K562 (cell line): ENCODE data around the gene R3HDM1. TPM values are rescaled to one million over a fixed set of nuclear protein-coding genes. Genes with fewer than 3 reads are reported as not detected.

Experiments used
- CHCHD3 ChIP-seq: fragments of 250-450 bp; sonication (Bioruptor Pico); IDR thresholded peaks from 2 replicates; pipeline ENCODE4 v2.1.2; 2022; ENCODE audit warnings: mild to moderate bottlenecking
- DACH1 ChIP-seq: fragments of 450-650 bp; IDR thresholded peaks from 2 replicates; pipeline ENCODE4 v1.6.1; 2018; ENCODE audit not compliant: partially characterized antibody
- FOXK2 ChIP-seq, 2 experiments: fragments of 450-650 bp; IDR thresholded peaks in 1 of 2; conservative IDR thresholded peaks in 1 of 2; 2 replicates each; pipeline ENCODE4 v1.6.1; 2016; ENCODE audit warnings: low read depth in 2 of 2, mild to moderate bottlenecking in 1 of 2
- FOXM1 ChIP-seq, 2 experiments: fragments of 450-650 bp in 1 of 2; sonication (generic) in 1 of 2; formaldehyde crosslinking in 1 of 2; IDR thresholded peaks; 2 replicates each; pipeline versions ENCODE4 v1.6.1 to v1.9.0; 2017 to 2022; ENCODE audit warnings: low read depth in 2 of 2, mild to moderate bottlenecking in 2 of 2, missing genetic modification reagents in 1 of 2, moderate library complexity in 1 of 2
- GABPB1 ChIP-seq: sonication (generic); formaldehyde crosslinking; IDR thresholded peaks from 2 replicates; pipeline ENCODE4 v1.8.0; 2022; ENCODE audit warnings: mild to moderate bottlenecking, missing genetic modification reagents
- GTF2A2 ChIP-seq: IDR thresholded peaks from 2 replicates; pipeline ENCODE4 v1.6.1; 2016; ENCODE audit warnings: mild to moderate bottlenecking, missing genetic modification characterization, missing compliant biosample characterization
- IFI16 ChIP-seq: fragments of 250-450 bp; sonication (Bioruptor Pico); IDR thresholded peaks from 2 replicates; pipeline ENCODE4 v2.1.2; 2022; ENCODE audit warnings: mild to moderate bottlenecking, inconsistent platforms
- KAT7 ChIP-seq: sonication (generic); formaldehyde crosslinking; IDR thresholded peaks from 2 replicates; pipeline ENCODE4 v1.8.0; 2022; ENCODE audit warnings: missing genetic modification reagents, mild to moderate bottlenecking, borderline replicate concordance
- MAFG ChIP-seq: fragments of 450-650 bp; conservative IDR thresholded peaks from 2 replicates; pipeline ENCODE4 v1.6.1; 2016; ENCODE audit warnings: missing genetic modification characterization, missing compliant biosample characterization
- PURB ChIP-seq: sonication (generic); formaldehyde crosslinking; IDR thresholded peaks from 2 replicates; pipeline ENCODE4 v1.9.0; 2021; ENCODE audit warnings: low read depth, mild to moderate bottlenecking, missing genetic modification reagents
- ZC3H4 ChIP-seq: sonication (generic); formaldehyde crosslinking; IDR thresholded peaks from 2 replicates; pipeline ENCODE4 v1.9.0; 2021; ENCODE audit warnings: missing genetic modification reagents, borderline replicate concordance
- ZKSCAN1 ChIP-seq: fragments of 150-350 bp; IDR thresholded peaks from 2 replicates; pipeline ENCODE4 v1.6.1; 2016; ENCODE audit warnings: low read depth, low read length
- ZNF165 ChIP-seq: fragments of 250-450 bp; sonication (Bioruptor Pico); IDR thresholded peaks from 2 replicates; pipeline ENCODE4 v1.4.0; 2020; ENCODE audit warnings: borderline replicate concordance
- ZNF184 ChIP-seq: sonication (generic); formaldehyde crosslinking; IDR thresholded peaks from 2 replicates; pipeline ENCODE4 v1.5.0; 2020; ENCODE audit warnings: missing genetic modification reagents
- ZNF217 ChIP-seq: sonication (generic); formaldehyde crosslinking; IDR thresholded peaks from 2 replicates; pipeline ENCODE4 v1.8.0; 2022; ENCODE audit warnings: mild to moderate bottlenecking, missing genetic modification reagents
- ZNF274 ChIP-seq: IDR thresholded peaks from 2 replicates; pipeline ENCODE4 v1.6.1; 2011; ENCODE audit warnings: low read depth, mild to moderate bottlenecking, low read length, moderate library complexity, borderline replicate concordance
- ZNF431 ChIP-seq: sonication (generic); formaldehyde crosslinking; IDR thresholded peaks from 2 replicates; pipeline ENCODE4 v1.8.0; 2022; ENCODE audit warnings: mild to moderate bottlenecking, missing genetic modification reagents
- polyA plus RNA-seq, 8 experiments: library from polyadenylated mRNA; depleted of rRNA in 4 of 8; stranded (reverse) in 5 of 8; unstranded in 3 of 8; fragments of >200 nt; fragmentation: Nextera tagmentation in 2 of 8; fragmentation: Illumina TruSeq in 1 of 8; extraction: Ambion mirVana in 2 of 8; extraction: Trizol in 1 of 8; gene quantifications; 2 replicates each; pipeline versions ENCODE4 v1.2.1 to v1.2.3, GENCODE V29; 2011 to 2014; ENCODE audit warnings: inconsistent platforms in 1 of 8, missing spikeins in 1 of 8
- total RNA-seq, 7 experiments: library from RNA; depleted of rRNA in 6 of 7; stranded (reverse); fragments of >200 nt in 6 of 7; fragmentation: Illumina TruSeq in 2 of 7; extraction: Trizol in 2 of 7; gene quantifications; 2 replicates each; pipeline versions ENCODE4 v1.2.1 to v1.2.3, GENCODE V29; 2011 to 2021; ENCODE audit warnings: low replicate concordance in 1 of 7
- TF ChIP-seq, protein P1 (sequence below): fragments of 450-650 bp; formaldehyde crosslinking; IDR thresholded peaks from 2 replicates; pipeline ENCODE4 v1.4.0; 2020; ENCODE audit warnings: mild to moderate bottlenecking
- TF ChIP-seq, protein P2 (sequence below): IDR thresholded peaks from 3 replicates; pipeline ENCODE4 v1.6.1; 2011; ENCODE audit warnings: borderline replicate concordance, mild to moderate bottlenecking, moderate library complexity; ENCODE audit not compliant: insufficient read length; ENCODE audit errors: extremely low read depth
- TF ChIP-seq, protein P3 (sequence below): sonication (generic); formaldehyde crosslinking; IDR thresholded peaks from 2 replicates; pipeline ENCODE4 v1.8.0; 2022; ENCODE audit warnings: mild to moderate bottlenecking, missing genetic modification reagents
- TF ChIP-seq, protein P4 (sequence below): fragments of 450-650 bp; conservative IDR thresholded peaks from 2 replicates; pipeline ENCODE4 v1.6.1; 2016; ENCODE audit warnings: missing genetic modification characterization, low read depth, mild to moderate bottlenecking, missing compliant biosample characterization, moderate library complexity
- TF ChIP-seq, protein P5 (sequence below), 2 experiments: fragments of 450-650 bp; IDR thresholded peaks; 2 replicates each; pipeline ENCODE4 v1.6.1; 2016

R3HDM1 gene
- total and polyA plus RNA-seq, 9 of the 15 experiments (the other 6 are each of a cell fraction or from before 2014, with no cell fraction given) = 12.4 to 89.4 (median 31.0) TPM

DNA sequence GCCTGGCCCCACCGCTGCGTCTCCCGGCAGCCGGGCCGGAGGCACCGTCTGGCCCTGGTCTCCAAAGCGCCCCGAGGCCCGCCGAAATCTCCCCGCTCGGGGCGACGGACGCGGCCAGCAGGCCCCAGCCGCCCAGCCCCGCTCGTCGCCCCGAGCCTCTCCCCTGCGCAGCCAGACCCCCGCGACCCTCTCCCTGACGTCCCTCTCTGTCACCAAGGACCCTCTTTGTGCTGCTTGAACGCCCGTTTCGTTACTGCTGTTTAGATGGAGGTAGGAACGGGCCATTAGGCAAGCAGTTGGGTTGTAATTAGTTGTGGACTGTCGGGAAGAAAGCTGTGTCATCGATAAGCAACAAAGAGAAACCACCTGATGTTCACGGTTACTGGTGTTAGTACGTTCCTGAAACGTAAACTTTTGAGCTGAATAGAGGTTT lies 211.1 kb downstream of the R3HDM1 start (continued):
- TF ChIP-seq, protein P1, sequence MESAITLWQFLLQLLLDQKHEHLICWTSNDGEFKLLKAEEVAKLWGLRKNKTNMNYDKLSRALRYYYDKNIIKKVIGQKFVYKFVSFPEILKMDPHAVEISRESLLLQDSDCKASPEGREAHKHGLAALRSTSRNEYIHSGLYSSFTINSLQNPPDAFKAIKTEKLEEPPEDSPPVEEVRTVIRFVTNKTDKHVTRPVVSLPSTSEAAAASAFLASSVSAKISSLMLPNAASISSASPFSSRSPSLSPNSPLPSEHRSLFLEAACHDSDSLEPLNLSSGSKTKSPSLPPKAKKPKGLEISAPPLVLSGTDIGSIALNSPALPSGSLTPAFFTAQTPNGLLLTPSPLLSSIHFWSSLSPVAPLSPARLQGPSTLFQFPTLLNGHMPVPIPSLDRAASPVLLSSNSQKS (CRISPR knock-in tag) = no peak
- peak; percentile 86; the same call in 1 of the 2 replicates for TF ChIP-seq ZC3H4 (CRISPR knock-in tag)
- 0 out of 2 replicates have a peak, but pooled peaks have one; percentile 31 for TF ChIP-seq ZNF431 (CRISPR knock-in tag)
- no peak for TF ChIP-seq FOXM1 (IDR thresholded peaks at IDR 0.05; ENCODE audit: low read depth)
- 0 out of 2 replicates have a peak, but pooled peaks have one; percentile 19 for TF ChIP-seq FOXM1 (CRISPR knock-in tag; IDR thresholded peaks at IDR 0.05; ENCODE audit: low read depth)
- TF ChIP-seq, protein P2, sequence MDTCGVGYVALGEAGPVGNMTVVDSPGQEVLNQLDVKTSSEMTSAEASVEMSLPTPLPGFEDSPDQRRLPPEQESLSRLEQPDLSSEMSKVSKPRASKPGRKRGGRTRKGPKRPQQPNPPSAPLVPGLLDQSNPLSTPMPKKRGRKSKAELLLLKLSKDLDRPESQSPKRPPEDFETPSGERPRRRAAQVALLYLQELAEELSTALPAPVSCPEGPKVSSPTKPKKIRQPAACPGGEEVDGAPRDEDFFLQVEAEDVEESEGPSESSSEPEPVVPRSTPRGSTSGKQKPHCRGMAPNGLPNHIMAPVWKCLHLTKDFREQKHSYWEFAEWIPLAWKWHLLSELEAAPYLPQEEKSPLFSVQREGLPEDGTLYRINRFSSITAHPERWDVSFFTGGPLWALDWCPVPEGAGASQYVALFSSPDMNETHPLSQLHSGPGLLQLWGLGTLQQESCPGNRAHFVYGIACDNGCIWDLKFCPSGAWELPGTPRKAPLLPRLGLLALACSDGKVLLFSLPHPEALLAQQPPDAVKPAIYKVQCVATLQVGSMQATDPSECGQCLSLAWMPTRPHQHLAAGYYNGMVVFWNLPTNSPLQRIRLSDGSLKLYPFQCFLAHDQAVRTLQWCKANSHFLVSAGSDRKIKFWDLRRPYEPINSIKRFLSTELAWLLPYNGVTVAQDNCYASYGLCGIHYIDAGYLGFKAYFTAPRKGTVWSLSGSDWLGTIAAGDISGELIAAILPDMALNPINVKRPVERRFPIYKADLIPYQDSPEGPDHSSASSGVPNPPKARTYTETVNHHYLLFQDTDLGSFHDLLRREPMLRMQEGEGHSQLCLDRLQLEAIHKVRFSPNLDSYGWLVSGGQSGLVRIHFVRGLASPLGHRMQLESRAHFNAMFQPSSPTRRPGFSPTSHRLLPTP = no peak
- TF ChIP-seq MAFG (tag) = peak; percentile 76
- TF ChIP-seq ZNF184 = no peak
- peak in 1 of 2 experiments; percentile 60; a peak in 3 of 4 replicates for TF ChIP-seq FOXK2 (conservative IDR thresholded peaks at IDR 0.05 in 1 of 2, IDR thresholded peaks at IDR 0.05 in 1 of 2; ENCODE audit: low read depth in 2 of 2)
- TF ChIP-seq GABPB1 (CRISPR knock-in tag) = no peak
- TF ChIP-seq PURB (CRISPR knock-in tag) = no peak
- TF ChIP-seq ZNF274 = peak; percentile 44; the same call in 1 of the 2 replicates
- TF ChIP-seq KAT7 (CRISPR knock-in tag) = no peak
- TF ChIP-seq, protein P3, sequence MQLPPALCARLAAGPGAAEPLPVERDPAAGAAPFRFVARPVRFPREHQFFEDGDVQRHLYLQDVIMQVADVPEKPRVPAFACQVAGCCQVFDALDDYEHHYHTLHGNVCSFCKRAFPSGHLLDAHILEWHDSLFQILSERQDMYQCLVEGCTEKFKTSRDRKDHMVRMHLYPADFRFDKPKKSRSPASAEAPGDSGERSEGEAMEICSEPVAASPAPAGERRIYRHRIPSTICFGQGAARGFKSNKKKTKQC (CRISPR knock-in tag) = no peak
- TF ChIP-seq, protein P4, sequence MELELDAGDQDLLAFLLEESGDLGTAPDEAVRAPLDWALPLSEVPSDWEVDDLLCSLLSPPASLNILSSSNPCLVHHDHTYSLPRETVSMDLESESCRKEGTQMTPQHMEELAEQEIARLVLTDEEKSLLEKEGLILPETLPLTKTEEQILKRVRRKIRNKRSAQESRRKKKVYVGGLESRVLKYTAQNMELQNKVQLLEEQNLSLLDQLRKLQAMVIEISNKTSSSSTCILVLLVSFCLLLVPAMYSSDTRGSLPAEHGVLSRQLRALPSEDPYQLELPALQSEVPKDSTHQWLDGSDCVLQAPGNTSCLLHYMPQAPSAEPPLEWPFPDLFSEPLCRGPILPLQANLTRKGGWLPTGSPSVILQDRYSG (tag) = no peak
- TF ChIP-seq GTF2A2 (tag) = no peak
- no peak for TF ChIP-seq IFI16 (CRISPR knock-in tag)
- TF ChIP-seq ZNF165 = no peak
- TF ChIP-seq DACH1 = peak; percentile 58
- TF ChIP-seq ZNF217 (CRISPR knock-in tag) = no peak
- TF ChIP-seq ZKSCAN1 = no peak
- TF ChIP-seq CHCHD3 (CRISPR knock-in tag) = no peak
- TF ChIP-seq, protein P5, sequence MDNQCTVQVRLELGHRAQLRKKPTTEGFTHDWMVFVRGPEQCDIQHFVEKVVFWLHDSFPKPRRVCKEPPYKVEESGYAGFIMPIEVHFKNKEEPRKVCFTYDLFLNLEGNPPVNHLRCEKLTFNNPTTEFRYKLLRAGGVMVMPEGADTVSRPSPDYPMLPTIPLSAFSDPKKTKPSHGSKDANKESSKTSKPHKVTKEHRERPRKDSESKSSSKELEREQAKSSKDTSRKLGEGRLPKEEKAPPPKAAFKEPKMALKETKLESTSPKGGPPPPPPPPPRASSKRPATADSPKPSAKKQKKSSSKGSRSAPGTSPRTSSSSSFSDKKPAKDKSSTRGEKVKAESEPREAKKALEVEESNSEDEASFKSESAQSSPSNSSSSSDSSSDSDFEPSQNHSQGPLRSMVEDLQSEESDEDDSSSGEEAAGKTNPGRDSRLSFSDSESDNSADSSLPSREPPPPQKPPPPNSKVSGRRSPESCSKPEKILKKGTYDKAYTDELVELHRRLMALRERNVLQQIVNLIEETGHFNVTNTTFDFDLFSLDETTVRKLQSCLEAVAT (IDR thresholded peaks at IDR 0.05) = peak in 1 of 2 experiments; percentile 69; a peak in 2 of 4 replicates
